ENCODE measurements around the gene ACP1.

Gene ACP1

DNA sequence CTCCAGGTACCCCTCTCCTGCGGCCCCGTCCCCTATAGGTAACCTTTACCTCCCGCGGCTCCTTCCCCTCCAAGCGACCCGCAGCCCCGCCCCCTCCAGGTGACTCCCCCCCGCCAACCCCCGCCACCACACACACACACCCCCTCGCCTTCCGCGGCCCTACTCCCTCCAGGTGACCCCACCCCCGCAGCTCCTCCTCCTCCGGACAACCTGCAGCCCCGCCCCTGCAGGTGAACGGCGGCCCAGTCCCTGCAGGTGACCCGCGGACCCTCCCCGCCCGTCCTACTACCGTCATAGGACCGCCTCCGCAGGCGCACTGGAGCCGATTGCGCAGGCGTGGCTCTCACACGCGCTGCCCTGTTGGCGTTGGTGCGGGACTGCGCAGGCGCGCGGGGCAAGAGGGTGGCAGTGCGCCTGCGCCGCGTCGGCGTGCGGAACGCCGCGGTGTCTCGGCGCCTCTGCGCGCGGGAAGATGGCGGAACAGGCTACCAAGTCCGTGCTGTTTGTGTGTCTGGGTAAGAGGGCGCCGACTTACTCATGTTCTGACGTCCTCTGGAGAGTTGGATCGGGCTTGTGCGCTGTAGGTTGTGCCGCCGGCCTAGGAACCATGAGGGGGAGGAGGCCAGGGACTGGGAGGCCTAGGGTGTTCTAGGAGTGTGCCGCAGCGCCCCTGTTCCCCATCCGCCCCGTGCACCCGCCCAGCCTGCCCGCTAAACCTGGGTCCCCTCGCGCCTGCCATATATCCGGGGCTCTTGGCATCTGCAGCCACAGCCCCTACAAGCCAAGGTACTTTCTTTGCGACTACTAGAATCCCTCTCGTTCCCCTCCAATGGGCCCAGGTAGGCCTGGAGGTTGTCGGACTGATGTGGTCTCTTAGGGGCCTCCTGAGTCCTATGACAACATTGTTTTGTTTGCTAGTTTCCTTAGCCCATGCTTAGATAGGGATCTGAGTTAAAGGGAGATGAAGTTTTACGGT is at the start of gene ACP1:
TSS of gene ACP1 (plus strand) at position 455 of the 976 bp plus-strand sequence. CDS start at position 473, 18 bp downstream.
- DNase-seq (ENCODE audit: low read depth in 1 of 2, low spot score in 1 of 2), result peak; percentile 89 to 92

DNA sequence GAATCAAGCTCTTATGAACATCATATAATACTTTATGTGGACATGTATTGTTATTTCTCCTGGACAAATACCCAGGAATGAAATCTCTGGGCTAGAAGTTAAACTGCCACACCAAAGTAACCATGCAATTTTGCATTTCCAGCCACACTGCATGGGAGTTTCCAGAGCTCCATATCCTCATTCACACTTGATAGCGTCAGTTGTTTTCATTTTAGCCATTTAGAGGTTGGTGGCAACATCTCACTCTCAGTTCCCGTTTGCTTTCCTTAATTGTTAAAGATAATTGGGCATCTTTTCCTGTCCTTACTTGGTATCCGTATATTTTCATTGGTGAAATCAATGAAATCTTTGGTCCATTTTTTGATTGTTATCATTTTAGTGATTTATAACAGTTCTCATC is 48.7 kb upstream of the ACP1 start:
- DNase-seq (ENCODE audit: low read depth in 1 of 2, low spot score in 1 of 2), result no peak

DNA sequence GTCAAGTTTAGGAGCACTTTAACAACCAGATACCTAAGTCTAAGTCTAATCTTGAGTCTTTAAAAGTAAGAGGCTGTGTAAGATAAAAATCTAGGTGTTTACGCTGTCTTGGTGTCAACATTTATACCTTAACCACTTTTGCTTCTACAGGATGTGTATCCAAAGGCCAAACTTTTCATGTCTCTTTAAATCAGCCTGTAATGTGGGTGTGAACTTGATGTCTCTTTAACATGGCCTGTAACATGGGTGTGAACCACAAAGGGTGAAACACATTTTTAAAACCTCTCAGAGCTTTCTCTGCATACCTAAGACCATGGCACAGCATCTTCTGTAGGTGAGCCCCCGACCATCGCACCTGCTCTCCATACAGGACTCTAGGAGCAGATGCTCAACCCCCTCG is 41.3 kb upstream of the ACP1 start:
- DNase-seq (ENCODE audit: low read depth in 1 of 2, low spot score in 1 of 2), result no peak

DNA sequence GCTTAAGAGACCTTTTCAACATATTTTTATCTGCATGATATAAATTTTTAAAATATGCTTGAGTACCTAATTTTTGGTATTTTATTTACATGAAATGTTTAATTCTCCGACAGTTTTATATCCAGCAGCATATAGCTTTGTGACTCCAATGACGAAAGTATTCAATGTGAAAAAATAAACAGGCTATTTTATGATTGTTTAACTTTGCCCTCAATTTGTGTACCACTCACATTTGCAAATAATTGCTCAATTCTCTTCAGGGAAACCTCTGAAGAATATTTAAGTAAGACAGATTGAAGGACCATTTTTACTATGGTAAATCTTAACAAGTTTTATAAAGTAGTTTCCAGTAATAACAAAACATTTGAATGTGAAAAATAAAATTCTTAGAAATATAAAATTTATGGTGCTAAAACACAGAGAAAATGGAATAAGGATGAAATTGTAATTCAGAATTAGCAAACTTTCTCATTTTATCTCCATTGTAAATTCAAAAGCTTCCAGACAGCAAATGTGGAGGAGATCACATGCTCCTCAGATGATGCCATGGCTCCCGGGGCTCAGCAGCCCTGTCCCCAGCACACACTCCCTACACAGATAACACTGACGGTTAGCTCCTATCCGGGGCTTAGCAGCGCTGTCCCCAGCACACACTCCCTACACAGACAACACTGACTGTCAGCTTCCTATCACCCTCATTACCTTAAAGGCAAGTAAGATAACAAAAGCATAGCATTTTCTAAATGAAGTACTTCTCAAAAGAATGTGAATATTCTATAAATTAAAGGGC is 40.6 kb upstream of the ACP1 start:
- no peak for DNase-seq (ENCODE audit: low read depth in 1 of 2, low spot score in 1 of 2)

DNA sequence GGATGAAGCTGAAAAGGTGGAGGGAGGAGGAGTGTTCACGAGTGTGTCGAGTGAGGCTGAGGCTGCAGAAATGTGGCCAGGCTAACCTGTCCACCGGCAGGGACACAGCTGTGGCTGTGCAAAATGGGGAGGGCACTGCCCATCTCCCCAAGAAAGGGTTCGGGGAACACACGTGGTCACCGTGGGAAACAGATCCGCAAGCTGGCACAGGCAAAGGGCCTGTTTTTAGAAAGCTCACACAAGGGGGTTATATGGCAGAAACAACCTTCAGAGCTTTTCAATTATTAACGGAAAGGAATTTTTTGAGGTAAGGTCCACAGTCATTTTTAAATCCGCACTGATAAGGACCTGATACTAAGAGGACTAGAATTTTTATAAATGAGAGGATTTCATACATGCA is 36.6 kb upstream of the ACP1 start:
- DNase-seq (ENCODE audit: low read depth in 1 of 2, low spot score in 1 of 2), result no peak

DNA sequence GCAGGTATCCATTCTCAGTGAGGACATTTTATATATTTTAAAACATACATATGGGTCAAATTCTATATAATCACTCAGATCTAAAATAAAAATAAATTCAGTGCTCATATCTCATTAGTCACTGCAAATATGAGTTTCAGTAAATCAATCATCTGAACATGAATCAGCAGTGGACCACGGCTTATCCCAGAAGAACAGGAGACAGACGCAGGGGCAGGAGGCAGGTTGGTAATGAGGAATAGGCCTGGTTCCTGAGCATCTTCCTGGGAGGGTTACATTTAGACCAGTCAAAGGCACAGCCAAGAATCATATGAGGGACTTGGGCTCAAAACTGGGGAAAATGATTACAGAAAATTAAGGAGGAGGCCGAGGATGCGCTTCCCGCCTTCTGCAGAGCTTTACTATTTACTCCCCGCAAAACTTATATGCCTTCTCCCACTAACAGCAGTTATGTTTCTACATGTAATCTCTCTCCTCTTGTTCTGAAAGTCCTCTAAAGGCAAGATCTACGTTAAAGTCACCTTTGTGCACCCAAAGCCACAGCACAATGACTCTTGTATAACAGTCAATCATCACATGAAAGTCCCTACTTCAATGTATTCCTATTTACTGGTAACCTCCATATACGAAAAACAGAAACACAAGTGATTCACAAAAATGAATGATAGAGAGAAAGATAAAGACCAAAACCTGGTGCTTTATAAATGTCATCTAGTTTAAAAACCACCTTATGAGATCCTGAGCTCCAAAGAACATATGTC is 36.0 kb upstream of the ACP1 start:
- no peak for DNase-seq (ENCODE audit: low read depth in 1 of 2, low spot score in 1 of 2)

DNA sequence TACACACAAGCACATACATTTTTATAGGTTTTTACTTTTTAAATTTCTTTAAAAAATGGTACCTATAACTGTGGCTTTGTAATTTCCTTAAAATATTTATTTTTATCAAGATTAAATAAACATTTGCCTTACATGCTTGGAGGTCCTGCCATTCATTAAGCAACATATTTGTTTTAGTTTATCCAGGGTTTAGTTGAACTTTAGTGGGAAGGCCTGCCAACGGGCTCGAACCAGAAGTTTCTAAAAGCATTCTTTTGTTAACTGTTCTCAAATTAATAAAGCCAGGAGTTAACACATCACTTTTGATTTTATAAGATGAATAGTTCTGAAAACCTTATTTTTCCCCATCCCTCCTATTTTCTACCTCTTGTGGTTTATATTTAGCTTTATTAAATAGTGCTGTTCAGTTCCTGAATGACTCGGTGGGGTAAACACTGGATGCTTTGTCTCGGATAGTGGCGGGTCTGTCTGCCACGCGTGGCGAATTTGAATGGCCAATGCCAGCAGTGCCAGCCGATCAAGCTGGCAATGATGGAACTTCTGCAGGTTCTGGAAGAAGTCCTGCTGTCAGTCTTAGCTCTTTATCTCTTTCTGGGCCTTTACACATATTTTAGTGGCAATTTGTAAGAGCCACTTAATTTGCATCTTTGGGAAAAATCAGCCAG is 33.1 kb upstream of the ACP1 start:
- DNase-seq (ENCODE audit: low read depth in 1 of 2, low spot score in 1 of 2), result no peak

DNA sequence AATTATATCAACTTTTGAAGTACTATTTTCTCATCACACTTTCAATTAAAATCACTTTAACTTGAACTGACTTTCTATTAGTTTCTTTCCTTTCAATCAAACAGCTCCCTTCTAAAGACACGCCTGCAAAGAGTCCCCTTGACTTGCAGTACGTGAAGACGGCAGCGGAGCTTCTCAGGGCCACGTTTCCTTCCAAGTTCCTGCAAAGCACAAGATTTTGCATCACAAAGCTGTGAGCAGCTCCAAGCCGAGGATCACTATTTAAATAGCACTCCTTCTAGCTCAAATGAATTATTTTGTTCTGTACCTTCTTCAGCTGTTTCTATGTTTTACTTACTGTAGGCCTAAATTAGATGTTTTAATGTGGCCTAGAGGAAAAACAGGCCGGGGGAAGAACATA is 31.7 kb upstream of the ACP1 start:
- no peak for DNase-seq (ENCODE audit: low read depth in 1 of 2, low spot score in 1 of 2)

DNA sequence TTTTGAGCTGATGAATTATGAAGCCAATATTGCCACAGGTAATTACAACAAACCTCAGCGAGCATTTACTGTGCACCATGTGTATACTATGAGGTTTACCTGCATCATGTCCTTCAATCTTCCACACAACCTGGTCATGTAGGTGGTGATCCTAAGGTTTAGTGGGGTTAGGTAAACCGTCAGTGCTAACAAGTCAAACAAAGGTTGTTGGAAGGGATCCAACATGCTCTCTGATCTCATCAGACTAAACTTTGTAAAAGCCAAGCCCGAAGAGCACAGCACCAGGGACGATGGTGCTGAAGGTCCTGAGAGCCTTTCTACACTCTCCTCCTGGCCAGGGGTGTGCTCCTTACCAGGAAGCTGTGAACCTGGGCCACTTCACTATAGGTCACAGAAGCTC is 30.3 kb upstream of the ACP1 start:
- no peak for DNase-seq (ENCODE audit: low read depth in 1 of 2, low spot score in 1 of 2)

DNA sequence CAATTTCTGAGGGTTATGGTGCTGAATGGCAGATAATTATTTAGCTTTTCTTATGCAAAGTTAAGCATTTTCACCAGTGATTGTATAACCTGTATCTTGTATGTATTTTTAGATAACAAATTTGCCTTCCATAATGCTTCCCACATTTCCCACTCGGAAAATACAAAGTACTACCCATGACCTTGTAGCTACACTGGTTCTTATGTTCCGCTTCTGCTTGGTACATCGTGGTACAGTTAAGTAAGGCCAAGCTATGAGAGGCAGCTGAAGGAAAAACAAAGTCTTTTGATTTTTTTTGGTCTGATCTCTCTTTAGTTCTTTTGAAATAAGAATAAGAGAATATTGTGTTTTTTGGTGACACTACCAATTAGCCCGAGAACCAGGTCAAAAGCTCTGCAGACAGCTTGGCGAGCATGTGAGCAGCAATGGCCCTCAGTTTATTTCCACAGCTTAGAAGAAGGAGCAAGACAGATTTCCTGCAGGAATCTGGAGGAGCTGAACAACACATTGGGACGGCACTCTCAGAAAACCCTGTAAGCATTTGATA is 27.7 kb upstream of the ACP1 start:
- no peak for DNase-seq (ENCODE audit: low read depth in 1 of 2, low spot score in 1 of 2)

DNA sequence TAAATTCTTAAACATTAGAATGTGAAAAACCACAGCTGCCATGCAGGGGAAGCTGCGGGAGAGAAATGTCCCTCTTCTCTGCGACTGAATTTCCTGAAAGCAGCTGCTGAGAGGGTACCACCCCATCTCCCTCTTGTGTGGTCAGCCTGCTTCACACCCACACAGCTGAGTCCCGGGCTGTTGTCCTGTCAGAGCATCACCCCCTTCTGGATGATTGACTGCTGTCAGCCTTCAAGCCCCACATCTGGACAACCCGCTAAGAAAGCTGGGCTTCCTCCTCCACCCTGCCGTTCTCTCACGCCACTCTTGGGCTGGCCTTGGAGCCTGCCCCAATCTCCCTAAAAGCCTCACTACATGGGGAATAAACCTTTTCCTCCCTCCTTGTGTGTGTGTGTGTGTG is 26.9 kb upstream of the ACP1 start:
- no peak for DNase-seq (ENCODE audit: low read depth in 1 of 2, low spot score in 1 of 2)

DNA sequence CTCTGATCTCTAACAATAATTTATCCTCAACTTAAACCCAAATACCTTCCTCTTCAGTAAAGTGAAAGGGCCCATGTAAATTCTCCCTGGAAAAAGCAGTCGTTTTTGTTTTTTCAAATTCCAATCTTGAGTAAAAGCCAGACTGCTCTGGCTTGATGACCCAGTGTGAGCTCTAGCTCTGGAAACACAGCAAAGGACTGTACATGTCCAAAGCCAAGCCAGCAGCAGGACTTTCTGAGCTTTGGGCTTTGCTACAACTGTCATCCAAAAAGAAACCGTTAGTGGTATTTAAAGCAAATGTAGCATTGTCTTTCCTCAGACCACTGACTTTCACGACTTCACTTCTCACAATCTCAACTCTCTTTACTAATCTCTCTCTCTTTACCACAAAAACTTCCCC is 26.3 kb upstream of the ACP1 start:
- DNase-seq (ENCODE audit: low read depth in 1 of 2, low spot score in 1 of 2), result no peak

DNA sequence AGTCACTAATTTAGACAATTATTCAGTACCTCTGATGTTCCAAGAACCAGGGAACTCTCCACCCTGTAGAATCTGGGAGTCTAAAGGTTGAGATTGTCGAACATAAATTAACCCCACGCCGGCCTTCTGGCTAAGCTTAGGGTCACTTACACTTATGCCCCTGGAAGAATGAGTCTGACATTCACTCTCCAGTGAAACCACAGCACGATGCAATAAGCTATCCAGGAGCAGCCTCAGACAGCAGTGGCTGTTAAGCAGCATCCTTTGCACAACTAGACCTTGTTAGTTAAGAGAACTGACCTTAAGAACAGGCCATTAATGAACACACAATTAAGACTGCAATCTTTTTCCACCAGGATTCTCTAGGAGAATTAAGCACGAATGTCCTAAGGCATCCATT is 25.9 kb upstream of the ACP1 start:
- DNase-seq (ENCODE audit: low read depth in 1 of 2, low spot score in 1 of 2), result no peak

DNA sequence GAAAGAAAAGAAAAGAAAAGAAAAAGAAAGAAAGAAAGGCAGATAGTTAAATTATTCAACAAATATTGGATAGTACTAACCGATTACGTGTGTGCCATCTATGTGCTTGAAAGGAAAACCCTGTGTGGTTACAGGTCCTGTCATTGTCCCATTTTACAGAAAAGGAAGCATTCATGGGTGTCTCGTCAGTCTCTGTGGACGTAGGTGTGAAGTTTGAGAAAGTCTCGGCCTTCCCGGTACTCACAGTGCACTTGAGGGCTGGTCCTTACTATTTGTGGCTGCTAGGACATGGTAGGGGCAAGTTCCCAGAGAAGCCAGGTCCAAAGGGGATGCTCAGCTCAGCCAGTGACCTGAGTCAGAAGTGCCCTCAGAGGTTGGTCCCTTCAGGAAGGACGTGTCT is 20.2 kb upstream of the ACP1 start:
- no peak for DNase-seq (ENCODE audit: low read depth in 1 of 2, low spot score in 1 of 2)

DNA sequence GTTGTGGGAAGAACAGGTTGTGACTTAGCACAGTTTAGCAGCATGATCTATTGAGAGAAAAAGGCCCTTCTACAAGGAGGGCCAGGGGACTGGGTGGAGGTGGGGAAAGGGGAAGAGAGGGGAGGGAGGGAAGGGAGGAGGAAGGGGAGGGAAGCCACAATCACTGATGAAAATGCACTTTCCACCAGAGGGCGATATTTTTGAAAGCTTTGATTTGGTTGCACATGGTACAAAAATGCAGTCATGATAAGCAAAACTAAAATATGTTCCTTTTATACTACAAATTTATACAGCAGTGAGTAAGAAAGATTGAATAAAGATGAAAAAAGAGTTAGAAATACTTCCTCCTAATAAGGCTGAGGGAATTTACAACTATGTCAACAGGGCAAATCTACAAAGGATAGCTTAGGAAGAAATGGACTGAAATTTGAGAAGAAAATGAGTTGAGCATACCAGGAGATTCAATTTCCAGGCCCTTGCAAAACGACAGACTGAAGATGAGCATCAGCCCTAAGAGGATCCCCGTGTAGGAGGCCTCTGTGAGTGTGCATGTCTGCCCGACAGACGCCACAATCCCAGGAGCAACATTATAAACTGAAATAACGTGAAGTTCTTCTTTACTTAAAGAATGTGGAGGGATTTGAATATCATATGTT is 18.1 kb upstream of the ACP1 start:
- no peak for DNase-seq (ENCODE audit: low read depth in 1 of 2, low spot score in 1 of 2)

DNA sequence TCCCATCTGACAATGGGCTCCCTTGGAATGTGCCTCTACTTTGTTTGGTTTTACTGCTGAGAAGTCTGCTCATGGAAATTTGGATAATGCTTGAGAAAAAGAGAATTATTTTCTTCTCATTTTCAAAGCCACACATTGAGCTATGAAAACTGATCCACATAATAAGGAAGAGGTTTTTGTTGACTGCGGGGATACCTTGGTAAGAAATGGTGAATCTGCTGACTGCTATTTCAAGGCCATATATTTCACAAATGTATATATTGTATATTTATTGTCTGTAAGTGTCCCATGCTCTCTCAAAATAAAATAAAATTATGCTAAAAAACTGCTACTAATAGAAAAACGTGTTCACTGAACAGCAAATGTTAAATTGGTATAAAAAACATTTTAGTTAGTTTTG is 16.0 kb upstream of the ACP1 start:
- DNase-seq (ENCODE audit: low read depth in 1 of 2, low spot score in 1 of 2), result no peak

DNA sequence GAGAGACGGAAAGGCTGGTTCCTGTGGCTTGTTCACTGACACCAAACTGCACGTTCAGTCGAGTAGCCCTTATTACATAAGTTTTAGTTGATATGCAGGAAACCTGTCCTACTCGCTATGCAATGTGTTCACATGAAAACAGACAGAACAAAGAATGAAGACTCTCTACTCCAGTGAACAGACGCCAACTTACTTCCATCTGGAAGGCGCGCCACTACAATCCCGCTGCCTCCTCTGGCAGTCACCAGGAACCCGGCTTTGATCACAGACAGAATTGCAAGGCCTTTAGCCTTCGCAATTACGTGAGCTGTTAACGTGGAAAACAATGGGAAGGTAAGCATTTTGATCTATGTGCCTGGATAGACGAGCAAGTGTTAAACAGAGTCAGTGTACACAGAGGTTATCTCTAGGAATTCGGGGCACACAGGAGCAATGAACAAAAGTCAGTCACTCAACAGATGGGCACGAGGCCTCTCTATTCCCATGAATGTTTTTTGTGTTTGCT is 15.2 kb upstream of the ACP1 start:
- no peak for DNase-seq (ENCODE audit: low read depth in 1 of 2, low spot score in 1 of 2)

DNA sequence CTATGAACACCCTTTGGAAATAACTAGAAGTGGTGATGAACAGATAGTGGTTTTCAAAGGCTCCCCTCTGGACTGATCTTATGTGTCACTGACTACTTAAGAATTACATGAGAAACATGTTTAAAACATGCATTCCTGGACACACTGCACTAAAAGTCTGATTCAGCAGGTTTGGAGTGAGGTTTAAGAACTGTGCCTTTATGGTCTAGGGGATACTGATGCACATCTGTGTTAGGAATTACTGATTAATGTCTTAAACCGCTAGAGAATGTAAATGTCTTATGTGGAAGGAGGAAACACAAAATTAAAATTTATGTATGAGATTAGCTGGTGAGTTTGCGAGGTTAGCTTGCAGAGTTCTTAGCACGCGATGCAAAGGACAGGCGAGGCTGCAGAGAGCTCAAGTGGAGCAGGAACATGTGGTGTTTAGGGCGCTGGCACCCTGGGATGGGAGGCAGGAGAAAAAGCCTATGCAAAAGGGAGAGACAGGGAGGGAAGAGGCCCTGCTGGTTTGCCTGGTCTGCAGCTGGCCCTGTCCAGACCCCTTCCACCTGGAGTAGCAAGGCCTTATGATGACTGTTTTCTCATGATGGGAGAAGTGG is 12.6 kb upstream of the ACP1 start:
- no peak for DNase-seq (ENCODE audit: low read depth in 1 of 2, low spot score in 1 of 2)

DNA sequence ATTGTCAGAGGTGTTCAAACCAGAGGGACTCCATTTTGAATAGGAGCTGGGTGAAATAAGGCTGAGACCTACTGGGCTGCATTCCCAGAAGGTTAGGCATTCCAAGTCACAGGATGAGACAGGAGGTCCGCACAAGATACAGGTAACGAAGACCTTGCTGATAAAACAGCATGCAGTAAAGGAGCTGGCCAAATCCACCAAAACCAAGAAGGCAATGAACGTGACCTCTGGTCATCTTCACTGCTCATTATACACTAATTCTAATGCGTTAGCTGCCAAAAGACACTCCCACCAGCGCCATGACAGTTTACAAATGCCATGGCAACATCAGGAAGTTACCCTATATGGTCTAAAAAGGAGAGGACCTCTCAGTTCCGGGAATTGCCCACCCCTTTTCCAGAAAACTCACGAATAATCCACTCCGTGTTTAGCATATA is 11.5 kb upstream of the ACP1 start:
- no peak for DNase-seq (ENCODE audit: low read depth in 1 of 2, low spot score in 1 of 2)

DNA sequence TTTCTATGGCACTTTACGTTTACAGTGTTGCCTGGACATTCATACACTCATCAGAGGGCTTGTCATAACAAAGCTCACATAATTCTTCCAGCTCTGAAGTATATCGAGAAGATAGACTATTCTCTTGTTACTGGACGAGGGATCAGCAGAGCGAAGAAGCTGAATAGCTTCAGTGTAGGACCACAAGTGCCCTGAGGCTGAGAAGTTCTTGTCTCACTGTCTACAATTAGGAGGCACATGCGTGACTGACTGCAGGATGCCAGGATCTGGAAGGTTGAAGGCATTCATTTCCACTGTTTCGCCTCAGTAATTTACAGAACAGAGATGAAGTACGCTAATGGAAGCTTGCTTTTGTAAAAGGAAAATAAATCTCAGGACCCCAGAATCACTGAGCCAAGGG is 10.5 kb upstream of the ACP1 start:
- no peak for DNase-seq (ENCODE audit: low read depth in 1 of 2, low spot score in 1 of 2)

Measured in stimulated activated CD4-positive, alpha-beta T cell treated with anti-CD3 and anti-CD28 coated beads, Interleukin-15, amount 100 ng/mL, for 1 hour (primary cell).